ENCODE measurements around the gene CAPN8. TPM values are rescaled to one million over a fixed set of nuclear protein-coding genes. Genes with fewer than 3 reads are reported as not detected.

The CAPN8 gene
- total and polyA plus RNA-seq, 2 donors (not counting 1 experiment from before 2014, with no cell fraction given), result 0.37 to 0.52 TPM

GRCh38 chr1:223654083-223654482 is 11.4 kb downstream of the CAPN8 start:
- ChIA-PET CTCF (no interaction called here), POLR2A (no interaction called here)
- ATAC-seq (ENCODE audit: low read depth), result no peak
- intact Hi-C loops (cut with micrococcal nuclease), result no loop called here
- no peaks in the 10 kb centered on the region for H4K20me1 ChIP-seq (ENCODE audit: control insufficient read depth, insufficient read depth, low read length, poor library complexity, severe bottlenecking)
- H3K27ac ChIP-seq (ENCODE audit: low read length in 2 of 2), result no peak overlapping the region
- Mint-ChIP-seq H3K4me3 (no peak overlapping the region), H3K4me1 (no peaks in the 10 kb centered on the region), H3K27ac (no peak overlapping the region), H3K27me3 (peaks cover 25% of the 10 kb centered on the region), H3K9me3 (ENCODE audit: insufficient read depth) (no peaks in the 10 kb centered on the region)
- no peaks in the 10 kb centered on the region for H3K36me3 ChIP-seq (replicated peaks in 1 of 2; ENCODE audit: control extremely low read depth in 1 of 2, control insufficient read depth in 1 of 2, extremely low read depth in 1 of 2, insufficient read depth in 2 of 2, low read length in 1 of 2)
- H3K9ac ChIP-seq (ENCODE audit: low read length), result no peak overlapping the region
- no peaks in the 10 kb centered on the region for H3K79me2 ChIP-seq (ENCODE audit: control insufficient read depth, insufficient read depth, low read length)
- no peak overlapping the region for H2AFZ ChIP-seq (ENCODE audit: insufficient read depth, low read depth, low read length, poor library complexity, severe bottlenecking)
- H3K27me3 ChIP-seq (replicated peaks in 1 of 4; ENCODE audit: control extremely low read depth in 1 of 4, control insufficient read depth in 3 of 4, insufficient read depth in 4 of 4, low read length in 3 of 4), result peaks cover 0 to 6% (median 0%) of the 10 kb centered on the region in 4 experiments
- no peaks in the 10 kb centered on the region for H3K4me1 ChIP-seq (ENCODE audit: control insufficient read depth in 2 of 2, insufficient read depth in 2 of 2, low read length in 2 of 2)
- no peaks in the 10 kb centered on the region for H3K9me3 ChIP-seq (ENCODE audit: control extremely low read depth in 1 of 3, control insufficient read depth in 2 of 3, insufficient read depth in 1 of 3, low read length in 2 of 3)
- TF ChIP-seq, protein P1, sequence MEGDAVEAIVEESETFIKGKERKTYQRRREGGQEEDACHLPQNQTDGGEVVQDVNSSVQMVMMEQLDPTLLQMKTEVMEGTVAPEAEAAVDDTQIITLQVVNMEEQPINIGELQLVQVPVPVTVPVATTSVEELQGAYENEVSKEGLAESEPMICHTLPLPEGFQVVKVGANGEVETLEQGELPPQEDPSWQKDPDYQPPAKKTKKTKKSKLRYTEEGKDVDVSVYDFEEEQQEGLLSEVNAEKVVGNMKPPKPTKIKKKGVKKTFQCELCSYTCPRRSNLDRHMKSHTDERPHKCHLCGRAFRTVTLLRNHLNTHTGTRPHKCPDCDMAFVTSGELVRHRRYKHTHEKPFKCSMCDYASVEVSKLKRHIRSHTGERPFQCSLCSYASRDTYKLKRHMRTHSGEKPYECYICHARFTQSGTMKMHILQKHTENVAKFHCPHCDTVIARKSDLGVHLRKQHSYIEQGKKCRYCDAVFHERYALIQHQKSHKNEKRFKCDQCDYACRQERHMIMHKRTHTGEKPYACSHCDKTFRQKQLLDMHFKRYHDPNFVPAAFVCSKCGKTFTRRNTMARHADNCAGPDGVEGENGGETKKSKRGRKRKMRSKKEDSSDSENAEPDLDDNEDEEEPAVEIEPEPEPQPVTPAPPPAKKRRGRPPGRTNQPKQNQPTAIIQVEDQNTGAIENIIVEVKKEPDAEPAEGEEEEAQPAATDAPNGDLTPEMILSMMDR (IDR thresholded peaks at IDR 0.05), result no peak
- no peak overlapping the region for H3K4me2 ChIP-seq (replicated peaks; ENCODE audit: low read depth, low read length, poor library complexity, severe bottlenecking)
- H3K4me3 ChIP-seq (ENCODE audit: control extremely low read depth in 1 of 5, extremely low read depth in 1 of 5, insufficient read depth in 1 of 5, low read depth in 2 of 5, low read length in 4 of 5), result no peak overlapping the region
- no peak for DNase-seq
- WGBS (ENCODE audit: insufficient coverage), result 95% methylated on average over 6 of the region's 6 CpGs

GRCh38 chr1:223653431-223653830 is 12.1 kb downstream of the CAPN8 start:
- H3K9ac ChIP-seq (ENCODE audit: low read length), result no peak overlapping the region
- no peak overlapping the region for H3K4me3 Mint-ChIP-seq
- H3K4me2 ChIP-seq (replicated peaks; ENCODE audit: low read depth, low read length, poor library complexity, severe bottlenecking), result no peak overlapping the region
- H3K4me1 ChIP-seq (ENCODE audit: control insufficient read depth in 2 of 2, insufficient read depth in 2 of 2, low read length in 2 of 2), result no peaks in the 10 kb centered on the region
- H3K4me3 ChIP-seq (ENCODE audit: control extremely low read depth in 1 of 5, extremely low read depth in 1 of 5, insufficient read depth in 1 of 5, low read depth in 2 of 5, low read length in 4 of 5), result no peak overlapping the region
- H3K4me1 Mint-ChIP-seq, result no peaks in the 10 kb centered on the region
- ChIA-PET POLR2A (no interaction called here), CTCF (no interaction called here)
- no peaks in the 10 kb centered on the region for H3K36me3 ChIP-seq (replicated peaks in 1 of 2; ENCODE audit: control extremely low read depth in 1 of 2, control insufficient read depth in 1 of 2, extremely low read depth in 1 of 2, insufficient read depth in 2 of 2, low read length in 1 of 2)
- H3K9me3 ChIP-seq (ENCODE audit: control extremely low read depth in 1 of 3, control insufficient read depth in 2 of 3, insufficient read depth in 1 of 3, low read length in 2 of 3), result no peaks in the 10 kb centered on the region
- TF ChIP-seq EZH2 (IDR thresholded peaks at IDR 0.05; ENCODE audit: borderline replicate concordance, insufficient read depth, low read depth, low read length, poor library complexity, severe bottlenecking), result no peak
- TF ChIP-seq, protein P1 (IDR thresholded peaks at IDR 0.05), result no peak
- no peak overlapping the region for H2AFZ ChIP-seq (ENCODE audit: insufficient read depth, low read depth, low read length, poor library complexity, severe bottlenecking)
- no peaks in the 10 kb centered on the region for H3K79me2 ChIP-seq (ENCODE audit: control insufficient read depth, insufficient read depth, low read length)
- ATAC-seq (ENCODE audit: low read depth) (no peak), DNase-seq (no peak)
- H3K27me3 Mint-ChIP-seq, result peaks cover 30% of the 10 kb centered on the region
- intact Hi-C loops (cut with micrococcal nuclease), result no loop called here
- no peak overlapping the region for H3K27ac ChIP-seq (ENCODE audit: low read length in 2 of 2)
- peaks cover 0 to 6% (median 0%) of the 10 kb centered on the region in 4 experiments for H3K27me3 ChIP-seq (replicated peaks in 1 of 4; ENCODE audit: control extremely low read depth in 1 of 4, control insufficient read depth in 3 of 4, insufficient read depth in 4 of 4, low read length in 3 of 4)
- H3K27ac Mint-ChIP-seq, result no peak overlapping the region
- 100% methylated on average over 2 of the region's 4 CpGs for WGBS (ENCODE audit: insufficient coverage)
- no peaks in the 10 kb centered on the region for H3K9me3 Mint-ChIP-seq (ENCODE audit: insufficient read depth)
- H4K20me1 ChIP-seq (ENCODE audit: control insufficient read depth, insufficient read depth, low read length, poor library complexity, severe bottlenecking), result no peaks in the 10 kb centered on the region

Data from B cell (primary cell).